Stimulated activated effector memory CD8-positive, alpha-beta T cell treated with anti-CD3 and anti-CD28 coated beads, Interleukin-12 subunit alpha, Interleukin-12 subunit beta, amount 100 ng/mL, for 72 hours (primary cell): Measurements from ENCODE around the gene MYH16.
A peak's percentile ranks its signal among the peaks of the same experiment; 100 is the strongest.
"Not testable (repeated sequence)": the region's sequence is repeated elsewhere in the genome, so short reads cannot be mapped to it uniquely, and the experiment has no call there.

ENCODE experiments used
- ATAC-seq: fragments of 150-1000 bp; cut with Tn5 transposase; 2 replicates; pipeline ENCODE4 v1.10.0; 2021
- DNase-seq, 2 donors: peaks; one replicate each; pipeline ENCODE4 v3.0.0; 2021 to 2022; ENCODE audit warnings: low spot score in 2 of 2
- H3K27ac Mint-ChIP-seq: one replicate; pipeline ENCODE4 v1.8.0; 2022; ENCODE audit warnings: mild to moderate bottlenecking, mixed read lengths
- H3K36me3 Mint-ChIP-seq: one replicate; pipeline ENCODE4 v1.8.0; 2022; ENCODE audit warnings: mild to moderate bottlenecking, mixed read lengths
- H3K4me1 Mint-ChIP-seq: one replicate; pipeline ENCODE4 v1.8.0; 2022; ENCODE audit warnings: mixed read lengths
- H3K4me3 Mint-ChIP-seq: one replicate; pipeline ENCODE4 v1.8.0; 2022; ENCODE audit warnings: mild to moderate bottlenecking, mixed read lengths
- H3K9me3 Mint-ChIP-seq: one replicate; pipeline ENCODE4 v1.8.0; 2022; ENCODE audit warnings: mixed read lengths

Gene MYH16

DNA sequence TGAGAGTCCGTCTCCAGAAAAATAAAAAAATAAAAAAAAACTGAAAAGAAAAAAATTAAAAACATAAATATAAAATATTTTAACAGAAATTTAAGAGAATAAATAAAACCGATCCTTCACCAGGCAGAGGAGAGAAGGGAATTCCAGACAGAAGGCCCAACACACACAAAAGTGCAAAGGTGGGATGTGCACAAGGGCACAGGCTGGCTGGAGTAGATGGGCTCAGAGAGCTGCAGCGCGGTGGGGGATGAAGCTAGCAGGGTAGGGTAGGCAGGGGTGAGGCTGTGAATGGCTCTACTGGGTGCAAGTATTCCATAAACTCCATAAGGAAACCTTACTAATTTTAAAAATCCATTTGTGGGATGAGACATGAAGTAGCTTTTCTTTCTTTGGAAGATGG is 37.4 kb downstream of the MYH16 start:
- no peaks in the 10 kb centered on the region for H3K36me3 Mint-ChIP-seq
- no peaks in the 10 kb centered on the region for H3K9me3 Mint-ChIP-seq
- no peak overlapping the region for H3K27ac Mint-ChIP-seq
- H3K4me1 Mint-ChIP-seq = peaks cover 19% of the 10 kb centered on the region
- no peak overlapping the region for H3K4me3 Mint-ChIP-seq
- ATAC-seq = no peak
- DNase-seq = no peak

DNA sequence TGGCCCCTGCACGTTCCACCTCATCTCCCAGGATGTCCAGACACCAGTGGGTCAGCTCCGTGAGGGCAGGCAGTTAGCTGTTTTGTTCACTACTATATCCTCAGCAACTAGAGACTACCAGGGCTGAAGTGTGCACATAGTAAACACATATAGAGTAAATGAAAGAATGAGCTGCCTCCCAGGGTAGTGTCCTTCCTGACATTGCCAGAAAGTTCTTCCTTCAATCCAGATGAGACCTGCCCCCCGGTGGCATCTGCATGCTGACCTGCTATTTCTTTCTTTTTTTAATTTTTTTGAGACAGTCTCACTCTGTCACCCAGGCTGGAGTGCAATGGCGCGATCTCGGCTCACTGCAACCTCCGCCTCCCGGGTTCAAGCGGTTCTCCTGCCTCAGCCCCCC is 39.1 kb downstream of the MYH16 start:
- Mint-ChIP-seq H3K4me3 (no peak overlapping the region), H3K27ac (no peak overlapping the region), H3K36me3 (no peaks in the 10 kb centered on the region), H3K9me3 (no peaks in the 10 kb centered on the region), H3K4me1 (peaks cover 19% of the 10 kb centered on the region)
- no peak for DNase-seq
- no peak for ATAC-seq

- H3K9me3 Mint-ChIP-seq = no peaks in the 10 kb centered on the region
- ATAC-seq (peak; percentile 53), DNase-seq (peak; percentile 71 to 86)
- H3K4me3 Mint-ChIP-seq = no peak overlapping the region
- H3K36me3 Mint-ChIP-seq = no peaks in the 10 kb centered on the region
- H3K27ac Mint-ChIP-seq = no peak overlapping the region
- peaks cover 19% of the 10 kb centered on the region for H3K4me1 Mint-ChIP-seq
These were observed 39.9 kb downstream of the MYH16 start for GRCh38 chr7:99312316-99313203.

GRCh38 chr7:99313204-99313573 is 40.5 kb downstream of the MYH16 start:
- no peak for DNase-seq
- no peaks in the 10 kb centered on the region for H3K36me3 Mint-ChIP-seq
- H3K4me1 Mint-ChIP-seq = peaks cover 19% of the 10 kb centered on the region
- no peaks in the 10 kb centered on the region for H3K9me3 Mint-ChIP-seq
- no peak for ATAC-seq
- no peak overlapping the region for H3K4me3 Mint-ChIP-seq
- no peak overlapping the region for H3K27ac Mint-ChIP-seq

DNA sequence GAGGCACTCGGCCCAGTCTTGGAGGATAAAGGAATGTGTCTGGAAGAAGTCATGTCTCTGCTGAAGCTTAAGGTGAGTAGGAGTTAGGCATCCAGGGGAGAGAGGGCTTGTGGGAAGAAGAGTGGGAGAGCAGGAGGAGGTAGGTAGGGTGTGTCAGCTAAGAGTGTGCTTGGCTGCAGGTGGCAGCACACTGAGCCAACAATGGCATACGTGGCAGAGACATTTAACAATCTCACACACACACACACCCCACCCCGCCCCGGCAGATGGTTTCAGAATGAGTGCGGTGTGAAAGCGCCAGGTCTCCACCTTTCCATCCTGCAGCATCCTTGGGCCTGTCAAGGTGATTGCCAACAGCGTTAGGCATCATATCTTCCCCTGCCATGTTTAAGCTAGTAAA is 41.9 kb downstream of the MYH16 start:
- ATAC-seq (peak; percentile 88), DNase-seq (peak in 1 of 2 donors; percentile 62)
- Mint-ChIP-seq H3K9me3 (no peaks in the 10 kb centered on the region), H3K4me3 (no peak overlapping the region), H3K4me1 (peaks cover 19% of the 10 kb centered on the region), H3K36me3 (no peaks in the 10 kb centered on the region), H3K27ac (no peak overlapping the region)

DNA sequence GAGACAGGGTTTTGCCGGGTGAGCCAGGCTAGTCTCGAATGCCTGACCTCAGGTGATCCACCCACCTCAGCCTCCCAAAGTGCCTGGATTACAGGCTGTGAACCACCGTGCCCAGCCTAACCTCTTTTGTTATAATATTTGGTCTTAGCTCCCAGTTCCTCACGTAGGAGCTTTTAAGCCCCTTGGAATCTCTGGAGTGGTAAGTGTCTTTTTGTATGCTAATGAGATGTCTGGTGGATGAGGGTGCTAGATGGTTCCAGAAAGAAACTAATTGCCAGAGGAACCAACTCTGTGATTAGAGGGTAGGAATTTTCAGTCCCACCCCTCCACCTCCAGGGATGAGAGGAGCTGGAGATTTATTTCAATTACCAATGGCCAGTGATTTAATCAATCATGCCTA is 47.7 kb downstream of the MYH16 start:
- DNase-seq = no peak
- Mint-ChIP-seq H3K36me3 (peaks cover 12% of the 10 kb centered on the region), H3K4me1 (no peaks in the 10 kb centered on the region), H3K4me3 (no peak overlapping the region), H3K9me3 (no peaks in the 10 kb centered on the region), H3K27ac (no peak overlapping the region)
- ATAC-seq = no peak

GRCh38 chr7:99322659-99323058 is 50.0 kb downstream of the MYH16 start:
- H3K9me3 Mint-ChIP-seq, DNase-seq, H3K27ac Mint-ChIP-seq, ATAC-seq, H3K4me3 Mint-ChIP-seq: not testable (repeated sequence)
- Mint-ChIP-seq H3K36me3 (peaks cover 35% of the 10 kb centered on the region), H3K4me1 (peaks cover 11% of the 10 kb centered on the region)

DNA sequence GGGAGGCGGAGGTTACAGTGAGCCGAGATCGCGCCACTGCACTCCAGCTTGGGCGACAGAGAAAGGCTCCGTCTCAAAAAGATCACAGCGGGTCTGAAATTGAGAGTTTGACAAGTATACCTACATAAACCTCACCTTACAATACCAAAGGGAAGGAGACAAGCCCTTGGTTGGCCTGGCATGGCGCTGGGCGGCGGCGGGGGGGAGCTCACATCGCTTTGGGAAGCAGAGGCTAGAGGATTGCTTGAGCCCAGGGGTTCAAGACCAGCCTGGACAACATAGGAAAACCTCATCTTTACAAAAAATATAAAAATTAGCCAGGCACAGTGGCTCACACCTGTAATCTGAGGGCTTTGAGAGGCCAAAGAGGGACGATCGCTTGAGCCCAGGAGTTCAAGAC is 51.9 kb downstream of the MYH16 start:
- Mint-ChIP-seq H3K4me1 (peaks cover 26% of the 10 kb centered on the region), H3K36me3 (peaks cover 38% of the 10 kb centered on the region), H3K4me3 (peak overlapping the region; percentile 88), H3K27ac (peak overlapping the region; percentile 94), H3K9me3 (no peaks in the 10 kb centered on the region)
- ATAC-seq (no peak), DNase-seq (no peak)

DNA sequence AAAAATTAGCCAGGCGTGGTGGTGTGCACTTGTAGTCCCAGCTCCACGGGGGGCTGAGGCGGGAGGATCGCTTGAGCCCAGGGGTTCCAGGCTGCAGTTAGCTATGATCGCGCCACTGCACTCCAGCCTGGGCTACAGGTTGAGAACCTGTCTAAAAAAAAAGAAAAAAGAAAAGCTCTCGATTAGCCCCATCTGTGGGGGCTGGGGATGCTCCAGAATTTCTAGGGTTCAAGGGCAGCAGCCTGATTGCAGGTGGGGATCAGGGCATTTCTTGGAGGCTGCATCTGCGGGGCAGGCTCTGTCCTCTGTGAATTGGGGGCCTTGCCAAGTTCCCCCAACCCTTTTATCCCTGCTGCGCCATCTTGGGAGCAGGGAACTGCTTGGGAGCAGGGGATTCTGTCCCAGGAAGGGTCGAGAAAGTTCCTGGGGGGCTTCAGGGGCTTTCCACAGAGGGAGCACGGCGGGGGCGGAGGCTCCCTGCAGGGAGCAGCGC is 52.4 kb downstream of the MYH16 start:
- Mint-ChIP-seq H3K36me3 (peaks cover 38% of the 10 kb centered on the region), H3K4me3 (peak overlapping the region; percentile 88)
- no peak for ATAC-seq

GRCh38 chr7:99325592-99326407 is 53.2 kb downstream of the MYH16 start, which contains the start of gene ARPC1A:
Gene ARPC1A (plus strand): TSS chr7:99325898. CDS start chr7:99333354, 7,456 bp downstream.
- Mint-ChIP-seq H3K4me3 (peak within 1 kb of the TSS; percentile 88), H3K27ac (peak within 1 kb of the TSS; percentile 94), H3K9me3 (no peaks in the 10 kb centered on the region), H3K36me3 (peaks cover 44% of the 10 kb centered on the region), H3K4me1 (peaks cover 37% of the 10 kb centered on the region)
- peak; percentile 91 to 96 for DNase-seq
- peak; percentile 93 for ATAC-seq

More for the DNA sequence above, 52.4 kb downstream of the MYH16 start:
- peaks cover 31% of the 10 kb centered on the region for H3K4me1 Mint-ChIP-seq
- no peak for DNase-seq
- H3K27ac Mint-ChIP-seq = peak overlapping the region; percentile 94
- no peaks in the 10 kb centered on the region for H3K9me3 Mint-ChIP-seq

- Mint-ChIP-seq H3K9me3 (no peaks in the 10 kb centered on the region), H3K36me3 (peaks cover 44% of the 10 kb centered on the region), H3K4me1 (peaks cover 43% of the 10 kb centered on the region), H3K4me3 (peak overlapping the region; percentile 88), H3K27ac (peak overlapping the region; percentile 94)
- ATAC-seq (no peak), DNase-seq (no peak)
These were observed 53.8 kb downstream of the MYH16 start for GRCh38 chr7:99326408-99326782.

DNA sequence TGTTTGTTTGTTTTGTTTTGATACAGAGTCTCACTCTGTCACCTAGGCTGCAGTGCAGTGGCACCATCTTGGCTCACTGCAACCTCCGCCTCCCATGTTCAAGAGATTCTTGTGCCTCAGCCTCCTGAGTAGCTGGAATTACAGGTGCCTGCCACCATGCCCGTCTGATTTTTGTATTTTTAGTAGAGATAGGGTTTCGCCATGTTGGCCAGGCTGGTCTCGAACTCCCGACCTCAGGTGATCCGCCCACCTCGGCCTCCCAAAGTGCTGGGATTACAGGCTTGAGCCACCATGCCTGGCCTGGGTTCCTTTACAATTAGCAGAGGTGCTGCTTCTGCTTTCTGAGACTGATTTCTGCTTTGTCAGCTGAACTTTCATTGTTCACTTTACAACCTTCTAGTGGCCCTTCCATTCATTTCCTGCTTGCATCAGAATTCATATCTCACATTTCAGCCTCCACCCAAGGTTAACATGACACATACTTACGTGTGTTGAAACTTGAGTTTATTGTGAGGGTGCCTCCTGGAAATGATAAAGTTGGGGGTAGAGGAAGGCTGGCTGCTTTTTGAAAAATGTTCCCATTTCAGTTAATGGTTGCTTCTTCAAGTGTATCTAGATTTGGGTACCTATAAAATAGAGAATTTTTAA is 57.8 kb downstream of the MYH16 start:
- peak in 1 of 2 donors; percentile 63 for DNase-seq
- peak overlapping the region; percentile 58 for H3K4me3 Mint-ChIP-seq
- not testable (repeated sequence) for H3K9me3 Mint-ChIP-seq
- peaks cover 72% of the 10 kb centered on the region for H3K36me3 Mint-ChIP-seq
- ATAC-seq = peak; percentile 86
- peaks cover 55% of the 10 kb centered on the region for H3K4me1 Mint-ChIP-seq
- peak overlapping the region; percentile 72 for H3K27ac Mint-ChIP-seq

DNA sequence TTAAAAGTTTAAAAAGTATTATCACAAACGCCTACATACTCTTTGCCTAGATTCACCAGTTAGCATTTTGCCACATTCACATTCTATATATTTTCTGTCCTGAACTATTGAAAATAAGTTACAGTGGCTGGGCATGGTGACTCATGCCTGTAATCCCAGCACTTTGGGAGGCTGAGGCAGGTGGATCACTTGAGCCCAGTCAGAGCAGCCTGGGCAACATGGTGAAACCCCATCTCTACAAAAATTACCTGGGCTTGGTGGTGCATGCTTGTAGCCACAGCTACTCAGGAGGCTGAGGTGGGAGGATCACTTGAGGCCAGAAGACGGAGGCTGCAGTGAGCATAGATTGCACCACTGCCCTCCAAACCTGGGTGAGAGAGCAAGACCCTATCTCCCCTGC is 58.4 kb downstream of the MYH16 start:
- peak; percentile 45 for ATAC-seq
- no peak for DNase-seq
- Mint-ChIP-seq H3K4me3 (peak overlapping the region; percentile 58), H3K27ac (peak overlapping the region; percentile 65), H3K9me3 (no peaks in the 10 kb centered on the region), H3K4me1 (peaks cover 55% of the 10 kb centered on the region), H3K36me3 (peaks cover 72% of the 10 kb centered on the region)

- Mint-ChIP-seq H3K36me3 (peaks cover 100% of the 10 kb centered on the region), H3K9me3 (no peaks in the 10 kb centered on the region), H3K4me1 (peaks cover 5% of the 10 kb centered on the region), H3K27ac (no peak overlapping the region), H3K4me3 (no peak overlapping the region)
- ATAC-seq (no peak), DNase-seq (no peak)
These were observed 67.0 kb downstream of the MYH16 start for GRCh38 chr7:99339595-99339994.

GRCh38 chr7:99340659-99341058 is 68.0 kb downstream of the MYH16 start:
- Mint-ChIP-seq H3K27ac (no peak overlapping the region), H3K4me1 (peaks cover 5% of the 10 kb centered on the region), H3K9me3 (no peaks in the 10 kb centered on the region), H3K36me3 (peaks cover 100% of the 10 kb centered on the region), H3K4me3 (no peak overlapping the region)
- ATAC-seq = no peak
- no peak for DNase-seq
